ENCODE measurements around the gene GFI1. TPM values are rescaled to one million over a fixed set of nuclear protein-coding genes. Genes with fewer than 3 reads are reported as not detected.

Gene GFI1
- total RNA-seq, 1 experiment from 2014 or later = 0.52 TPM

DNA sequence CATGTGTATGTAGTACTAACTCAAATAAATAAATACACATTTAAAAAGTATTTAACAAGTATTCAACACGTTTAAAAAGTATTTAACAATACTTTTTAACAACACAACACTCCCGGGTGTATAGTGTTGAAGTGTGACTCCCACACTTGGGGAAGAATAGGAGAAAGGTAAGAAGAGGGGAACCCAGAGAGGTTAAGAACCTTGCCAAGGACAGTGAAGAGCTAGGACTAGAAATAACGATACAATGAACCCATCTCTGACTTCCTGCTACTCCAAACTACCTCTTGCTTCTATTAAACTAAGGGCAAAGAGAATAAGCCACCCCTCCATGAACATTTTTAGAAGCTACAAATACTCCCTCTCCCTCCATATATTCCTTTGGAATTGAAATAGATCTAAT, 1.7 kb upstream of the GFI1 start:
- Histone ChIP-seq H3K4me1 (ENCODE audit: insufficient read depth, low read length, poor library complexity, severe bottlenecking) (peaks cover 11% of the 10 kb centered on the region), H3K27ac (ENCODE audit: low read depth, low read length, poor library complexity, severe bottlenecking) (no peak overlapping the region), H3K36me3 (ENCODE audit: insufficient read depth, low read length, poor library complexity, severe bottlenecking) (no peaks in the 10 kb centered on the region), H3K4me3 (ENCODE audit: low read depth, low read length, poor library complexity, severe bottlenecking) (no peak overlapping the region), H3K27me3 (replicated peaks; ENCODE audit: insufficient read depth, low read depth, low read length, poor library complexity) (peaks cover 49% of the 10 kb centered on the region), H3K9me3 (ENCODE audit: low read depth, low read length, poor library complexity, severe bottlenecking) (no peaks in the 10 kb centered on the region)
- no TSS peak for BruUV-seq (replicated peaks)
- TF ChIP-seq, protein P1, sequence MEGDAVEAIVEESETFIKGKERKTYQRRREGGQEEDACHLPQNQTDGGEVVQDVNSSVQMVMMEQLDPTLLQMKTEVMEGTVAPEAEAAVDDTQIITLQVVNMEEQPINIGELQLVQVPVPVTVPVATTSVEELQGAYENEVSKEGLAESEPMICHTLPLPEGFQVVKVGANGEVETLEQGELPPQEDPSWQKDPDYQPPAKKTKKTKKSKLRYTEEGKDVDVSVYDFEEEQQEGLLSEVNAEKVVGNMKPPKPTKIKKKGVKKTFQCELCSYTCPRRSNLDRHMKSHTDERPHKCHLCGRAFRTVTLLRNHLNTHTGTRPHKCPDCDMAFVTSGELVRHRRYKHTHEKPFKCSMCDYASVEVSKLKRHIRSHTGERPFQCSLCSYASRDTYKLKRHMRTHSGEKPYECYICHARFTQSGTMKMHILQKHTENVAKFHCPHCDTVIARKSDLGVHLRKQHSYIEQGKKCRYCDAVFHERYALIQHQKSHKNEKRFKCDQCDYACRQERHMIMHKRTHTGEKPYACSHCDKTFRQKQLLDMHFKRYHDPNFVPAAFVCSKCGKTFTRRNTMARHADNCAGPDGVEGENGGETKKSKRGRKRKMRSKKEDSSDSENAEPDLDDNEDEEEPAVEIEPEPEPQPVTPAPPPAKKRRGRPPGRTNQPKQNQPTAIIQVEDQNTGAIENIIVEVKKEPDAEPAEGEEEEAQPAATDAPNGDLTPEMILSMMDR (conservative IDR thresholded peaks at IDR 0.05; ENCODE audit: low read depth, low read length) = no peak
- no peak for TF ChIP-seq EZH2 (IDR thresholded peaks at IDR 0.05; ENCODE audit: borderline replicate concordance, low read depth, low read length, poor library complexity, severe bottlenecking)
- POLR2A ChIA-PET (ENCODE audit: low non-redundant PET) = no interaction called here
- intact Hi-C loops (cut with micrococcal nuclease; ENCODE audit: unreplicated experiment) = loop anchor here (10.0 kb wide), 2 partner anchors 114 to 174 kb away; no protein-coding TSS in a partner anchor
- CTCF ChIA-PET = no interaction called here
- DNase-seq (ENCODE audit: low spot score) = no peak

DNA sequence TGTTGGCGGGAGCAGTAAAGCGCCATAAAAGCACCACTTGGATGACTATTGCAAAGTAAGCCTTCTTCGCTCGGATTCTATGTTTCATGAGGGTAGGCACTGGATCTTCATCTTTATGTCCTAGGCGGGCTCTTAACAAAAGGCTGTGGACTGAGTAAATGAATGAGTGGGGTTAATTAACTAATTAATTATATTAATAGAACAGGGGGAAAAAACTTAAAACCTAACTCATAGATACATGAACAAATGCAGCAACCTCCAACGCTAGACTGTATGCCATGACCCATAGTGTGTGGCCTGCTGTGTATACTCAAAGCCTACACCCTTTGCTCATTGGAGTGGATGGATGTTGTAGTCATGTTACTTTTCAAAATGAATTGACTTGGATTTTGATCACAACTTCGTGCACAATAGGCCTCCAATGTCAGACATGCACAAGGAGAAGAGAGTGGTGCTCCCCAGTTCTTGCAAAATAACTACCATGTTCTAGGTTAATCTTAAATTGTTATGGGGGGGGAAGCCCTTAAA, 417 bp upstream of the GFI1 start:
- Histone ChIP-seq H3K36me3 (ENCODE audit: insufficient read depth, low read length, poor library complexity, severe bottlenecking) (no peaks in the 10 kb centered on the region), H3K9me3 (ENCODE audit: low read depth, low read length, poor library complexity, severe bottlenecking) (no peaks in the 10 kb centered on the region), H3K4me1 (ENCODE audit: insufficient read depth, low read length, poor library complexity, severe bottlenecking) (peaks cover 22% of the 10 kb centered on the region), H3K27me3 (replicated peaks; ENCODE audit: insufficient read depth, low read depth, low read length, poor library complexity) (peaks cover 62% of the 10 kb centered on the region), H3K27ac (ENCODE audit: low read depth, low read length, poor library complexity, severe bottlenecking) (no peak overlapping the region), H3K4me3 (ENCODE audit: low read depth, low read length, poor library complexity, severe bottlenecking) (peak overlapping the region; percentile 22)
- no peak for TF ChIP-seq EZH2 (IDR thresholded peaks at IDR 0.05; ENCODE audit: borderline replicate concordance, low read depth, low read length, poor library complexity, severe bottlenecking)
- TF ChIP-seq, protein P1 (conservative IDR thresholded peaks at IDR 0.05; ENCODE audit: low read depth, low read length) = no peak
- CTCF ChIA-PET = interaction anchor here (0.7 kb wide), 1 partner anchor 195 kb away, joined by 3 read pairs; no protein-coding TSS in a partner anchor
- no TSS peak for BruUV-seq (replicated peaks)
- no peak for DNase-seq (ENCODE audit: low spot score)
- POLR2A ChIA-PET (ENCODE audit: low non-redundant PET) = no interaction called here
- intact Hi-C loops (cut with micrococcal nuclease; ENCODE audit: unreplicated experiment) = loop anchor here (10.0 kb wide), 2 partner anchors 112 to 172 kb away; no protein-coding TSS in a partner anchor

DNA sequence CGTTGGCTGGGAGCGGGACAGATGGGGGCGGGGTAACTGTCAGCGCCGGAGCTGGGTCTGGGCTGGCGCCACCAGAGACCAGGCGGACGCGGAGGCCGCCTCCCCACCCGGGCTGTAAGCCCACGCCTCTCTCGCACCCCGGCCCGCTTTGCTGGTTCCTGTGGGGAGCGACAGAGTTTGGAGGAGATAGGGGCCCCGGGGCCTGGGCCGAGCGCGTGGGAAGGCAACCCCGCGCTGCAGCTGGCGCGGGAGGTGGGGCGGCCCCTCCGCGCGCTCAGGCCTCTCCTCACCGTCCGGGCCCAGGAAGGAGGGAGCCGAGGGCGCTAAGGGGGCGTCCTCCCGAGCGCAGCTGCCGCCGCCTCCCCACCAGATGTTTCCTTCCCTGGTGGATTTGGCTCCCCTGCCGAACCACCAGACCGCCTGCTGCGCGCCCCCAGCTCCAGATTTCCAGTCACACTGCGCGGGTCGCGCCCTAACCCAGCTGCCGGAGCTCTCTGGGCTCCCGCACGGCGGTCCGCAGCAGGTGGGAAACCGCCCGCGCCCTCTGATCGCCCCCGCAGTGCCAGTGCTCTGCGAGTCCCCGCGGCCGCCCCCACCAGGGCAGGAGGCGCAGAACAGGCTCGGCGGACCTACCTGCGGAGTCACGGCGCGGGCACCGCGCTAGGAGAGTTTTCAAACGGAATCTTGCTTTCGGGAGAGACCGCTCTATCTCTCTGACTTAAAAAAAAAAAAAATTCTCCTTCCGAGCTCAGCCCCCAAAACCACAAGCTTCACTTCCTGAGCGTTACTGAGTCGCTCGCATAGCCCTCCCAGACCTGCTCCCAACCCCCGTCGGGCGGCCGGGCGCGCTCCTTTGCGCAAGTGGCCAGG, 1.1 kb downstream of the GFI1 start:
- TF ChIP-seq, protein P1 (conservative IDR thresholded peaks at IDR 0.05; ENCODE audit: low read depth, low read length) = peak; percentile 57
- TF ChIP-seq EZH2 (IDR thresholded peaks at IDR 0.05; ENCODE audit: borderline replicate concordance, low read depth, low read length, poor library complexity, severe bottlenecking) = peak; percentile 50
- peaks cover 68% of the 10 kb centered on the region for H3K27me3 ChIP-seq (replicated peaks; ENCODE audit: insufficient read depth, low read depth, low read length, poor library complexity)
- ChIA-PET CTCF (interaction anchor here (0.5 kb wide), 1 partner anchor 1561 kb away, joined by 9 read pairs; no protein-coding TSS in a partner anchor), POLR2A (ENCODE audit: low non-redundant PET) (interaction anchor here (0.7 kb wide), 1 partner anchor 382 kb away, joined by 10 read pairs; no protein-coding TSS in a partner anchor)
- no peaks in the 10 kb centered on the region for H3K36me3 ChIP-seq (ENCODE audit: insufficient read depth, low read length, poor library complexity, severe bottlenecking)
- peak overlapping the region; percentile 61 for H3K4me3 ChIP-seq (ENCODE audit: low read depth, low read length, poor library complexity, severe bottlenecking)
- no TSS peak for BruUV-seq (replicated peaks)
- no peaks in the 10 kb centered on the region for H3K9me3 ChIP-seq (ENCODE audit: low read depth, low read length, poor library complexity, severe bottlenecking)
- no peak overlapping the region for H3K27ac ChIP-seq (ENCODE audit: low read depth, low read length, poor library complexity, severe bottlenecking)
- H3K4me1 ChIP-seq (ENCODE audit: insufficient read depth, low read length, poor library complexity, severe bottlenecking) = peaks cover 22% of the 10 kb centered on the region
- DNase-seq (ENCODE audit: low spot score) = peak; percentile 42
- intact Hi-C loops (cut with micrococcal nuclease; ENCODE audit: unreplicated experiment) = loop anchor here (10.0 kb wide), 2 partner anchors 111 to 171 kb away; no protein-coding TSS in a partner anchor
